Hepatocyte (in vitro differentiated cells): ENCODE results near the gene SLC23A2.

ENCODE experiments used
- EZH2 ChIP-seq: fragments of 200-600 bp; sonication (generic); IDR thresholded peaks from 2 replicates; pipeline ENCODE4 v1.6.1; 2016; ENCODE audit warnings: antibody characterized with exemption, mild to moderate bottlenecking, borderline replicate concordance
- TF ChIP-seq, protein P1 (sequence below): fragments of 200-600 bp; sonication (generic); IDR thresholded peaks from 2 replicates; pipeline ENCODE4 v1.5.1; 2016; ENCODE audit warnings: antibody characterized with exemption, mild to moderate bottlenecking; ENCODE audit not compliant: poor library complexity

GRCh38 chr20:5030348-5031205 lies 29.3 kb upstream of the SLC23A2 start:
- TF ChIP-seq EZH2 = no peak
- TF ChIP-seq, protein P1, sequence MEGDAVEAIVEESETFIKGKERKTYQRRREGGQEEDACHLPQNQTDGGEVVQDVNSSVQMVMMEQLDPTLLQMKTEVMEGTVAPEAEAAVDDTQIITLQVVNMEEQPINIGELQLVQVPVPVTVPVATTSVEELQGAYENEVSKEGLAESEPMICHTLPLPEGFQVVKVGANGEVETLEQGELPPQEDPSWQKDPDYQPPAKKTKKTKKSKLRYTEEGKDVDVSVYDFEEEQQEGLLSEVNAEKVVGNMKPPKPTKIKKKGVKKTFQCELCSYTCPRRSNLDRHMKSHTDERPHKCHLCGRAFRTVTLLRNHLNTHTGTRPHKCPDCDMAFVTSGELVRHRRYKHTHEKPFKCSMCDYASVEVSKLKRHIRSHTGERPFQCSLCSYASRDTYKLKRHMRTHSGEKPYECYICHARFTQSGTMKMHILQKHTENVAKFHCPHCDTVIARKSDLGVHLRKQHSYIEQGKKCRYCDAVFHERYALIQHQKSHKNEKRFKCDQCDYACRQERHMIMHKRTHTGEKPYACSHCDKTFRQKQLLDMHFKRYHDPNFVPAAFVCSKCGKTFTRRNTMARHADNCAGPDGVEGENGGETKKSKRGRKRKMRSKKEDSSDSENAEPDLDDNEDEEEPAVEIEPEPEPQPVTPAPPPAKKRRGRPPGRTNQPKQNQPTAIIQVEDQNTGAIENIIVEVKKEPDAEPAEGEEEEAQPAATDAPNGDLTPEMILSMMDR = no peak
